Measurements from ENCODE around the gene RNF121. TPM values are rescaled to one million over a fixed set of nuclear protein-coding genes. Genes with fewer than 3 reads are reported as not detected.

Gene RNF121
- total and polyA plus RNA-seq, 12 donors = 8.3 to 25.7 (median 19.2) TPM

DNA sequence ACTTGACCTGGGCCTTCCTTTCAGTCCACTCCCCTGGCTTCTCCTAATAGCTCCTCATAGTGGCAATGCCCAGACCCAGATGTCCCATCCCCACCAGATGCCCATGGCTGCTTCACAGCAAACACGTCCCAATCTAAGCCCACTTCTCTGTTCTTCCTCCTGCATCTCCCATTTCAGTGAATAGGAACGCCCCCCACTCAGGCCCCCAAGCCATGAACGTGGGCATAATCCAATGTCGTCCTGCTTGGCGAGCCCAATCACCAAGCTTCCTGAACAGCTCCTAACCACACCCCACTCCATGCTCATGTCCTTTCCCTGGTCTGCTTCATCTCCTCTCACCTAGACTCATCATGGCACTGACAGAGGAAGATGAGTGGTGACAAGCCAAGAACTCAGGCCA lies 78.7 kb downstream of the RNF121 start:
- peaks cover 0 to 100% (median 93%) of the 10 kb centered on the region in 9 donors for H3K36me3 ChIP-seq
- ATAC-seq (no peak), DNase-seq (no peak)
- TF ChIP-seq, protein P1, sequence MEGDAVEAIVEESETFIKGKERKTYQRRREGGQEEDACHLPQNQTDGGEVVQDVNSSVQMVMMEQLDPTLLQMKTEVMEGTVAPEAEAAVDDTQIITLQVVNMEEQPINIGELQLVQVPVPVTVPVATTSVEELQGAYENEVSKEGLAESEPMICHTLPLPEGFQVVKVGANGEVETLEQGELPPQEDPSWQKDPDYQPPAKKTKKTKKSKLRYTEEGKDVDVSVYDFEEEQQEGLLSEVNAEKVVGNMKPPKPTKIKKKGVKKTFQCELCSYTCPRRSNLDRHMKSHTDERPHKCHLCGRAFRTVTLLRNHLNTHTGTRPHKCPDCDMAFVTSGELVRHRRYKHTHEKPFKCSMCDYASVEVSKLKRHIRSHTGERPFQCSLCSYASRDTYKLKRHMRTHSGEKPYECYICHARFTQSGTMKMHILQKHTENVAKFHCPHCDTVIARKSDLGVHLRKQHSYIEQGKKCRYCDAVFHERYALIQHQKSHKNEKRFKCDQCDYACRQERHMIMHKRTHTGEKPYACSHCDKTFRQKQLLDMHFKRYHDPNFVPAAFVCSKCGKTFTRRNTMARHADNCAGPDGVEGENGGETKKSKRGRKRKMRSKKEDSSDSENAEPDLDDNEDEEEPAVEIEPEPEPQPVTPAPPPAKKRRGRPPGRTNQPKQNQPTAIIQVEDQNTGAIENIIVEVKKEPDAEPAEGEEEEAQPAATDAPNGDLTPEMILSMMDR (IDR thresholded peaks at IDR 0.05) = no peak
- no peak overlapping the region for H3K27ac ChIP-seq
- WGBS, 2 donors = 68 to 77% methylated on average over 5 of the region's 5 CpGs
- no peaks in the 10 kb centered on the region for H3K9me3 ChIP-seq
- H3K4me3 ChIP-seq = no peak overlapping the region
- H3K27me3 ChIP-seq = no peaks in the 10 kb centered on the region
- H3K4me1 ChIP-seq = peaks cover 13 to 28% (median 20%) of the 10 kb centered on the region in 9 donors
- intact Hi-C loops (cut with DNase I) = no loop called here

DNA sequence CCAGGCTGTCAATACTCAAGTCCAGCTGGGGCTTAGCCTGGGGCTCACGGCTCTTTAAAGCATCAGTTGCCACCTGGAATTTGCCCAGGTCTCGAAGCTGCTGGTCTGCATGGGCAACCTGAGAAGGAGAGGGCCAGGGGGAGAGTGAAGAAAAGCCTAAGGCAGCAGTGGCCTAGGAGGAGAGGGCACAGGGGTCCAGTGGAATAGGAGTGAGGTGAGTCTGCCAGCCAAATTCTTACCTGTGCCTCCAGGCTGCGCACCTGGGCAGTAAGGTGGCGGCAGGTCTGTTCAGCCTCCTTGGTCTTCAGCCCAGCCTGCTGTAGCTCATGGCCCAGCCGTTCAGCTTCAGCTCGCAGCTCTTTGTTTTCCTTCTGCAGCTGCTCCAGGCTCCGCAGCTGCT lies 79.9 kb downstream of the RNF121 start:
- DNase-seq (no peak), ATAC-seq (no peak)
- Histone ChIP-seq H3K27me3 (no peaks in the 10 kb centered on the region), H3K36me3 (peaks cover 0 to 100% (median 92%) of the 10 kb centered on the region in 9 donors), H3K4me3 (no peak overlapping the region), H3K9me3 (no peaks in the 10 kb centered on the region), H3K27ac (no peak overlapping the region), H3K4me1 (peaks cover 24 to 40% (median 31%) of the 10 kb centered on the region in 9 donors)
- TF ChIP-seq, protein P1 (IDR thresholded peaks at IDR 0.05) = no peak
- intact Hi-C loops (cut with DNase I) = no loop called here
- WGBS, 2 donors = 85 to 92% methylated on average over 7 of the region's 7 CpGs

DNA sequence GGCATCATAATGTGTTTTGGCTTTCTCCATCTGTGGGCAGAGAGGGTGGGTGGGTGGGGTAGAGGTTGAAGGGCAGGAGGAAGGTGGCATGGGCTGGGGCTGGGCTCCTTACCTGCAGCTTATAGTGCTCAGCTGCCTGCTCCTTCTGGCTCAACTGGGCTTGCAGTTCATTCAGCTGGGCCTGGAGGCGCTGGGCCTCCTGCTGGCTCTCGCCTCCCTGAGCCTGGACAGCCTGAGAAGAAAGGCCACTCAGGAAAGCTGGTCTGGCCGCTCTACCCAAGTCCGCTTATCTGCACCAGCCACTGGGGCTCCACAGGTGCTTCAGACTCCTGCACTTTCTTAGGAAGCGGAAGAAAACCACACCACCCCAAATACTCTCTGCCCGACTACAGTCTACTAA lies 80.3 kb downstream of the RNF121 start:
- no peaks in the 10 kb centered on the region for H3K9me3 ChIP-seq
- ATAC-seq = no peak
- DNase-seq = no peak
- H3K36me3 ChIP-seq = peaks cover 0 to 100% (median 92%) of the 10 kb centered on the region in 9 donors
- H3K4me3 ChIP-seq = no peak overlapping the region
- WGBS, 2 donors = 95 to 96% methylated on average over 6 of the region's 6 CpGs
- no peaks in the 10 kb centered on the region for H3K27me3 ChIP-seq
- no peak overlapping the region for H3K27ac ChIP-seq
- TF ChIP-seq, protein P1 (IDR thresholded peaks at IDR 0.05) = no peak
- peaks cover 28 to 44% (median 35%) of the 10 kb centered on the region in 9 donors for H3K4me1 ChIP-seq
- intact Hi-C loops (cut with DNase I) = no loop called here

DNA sequence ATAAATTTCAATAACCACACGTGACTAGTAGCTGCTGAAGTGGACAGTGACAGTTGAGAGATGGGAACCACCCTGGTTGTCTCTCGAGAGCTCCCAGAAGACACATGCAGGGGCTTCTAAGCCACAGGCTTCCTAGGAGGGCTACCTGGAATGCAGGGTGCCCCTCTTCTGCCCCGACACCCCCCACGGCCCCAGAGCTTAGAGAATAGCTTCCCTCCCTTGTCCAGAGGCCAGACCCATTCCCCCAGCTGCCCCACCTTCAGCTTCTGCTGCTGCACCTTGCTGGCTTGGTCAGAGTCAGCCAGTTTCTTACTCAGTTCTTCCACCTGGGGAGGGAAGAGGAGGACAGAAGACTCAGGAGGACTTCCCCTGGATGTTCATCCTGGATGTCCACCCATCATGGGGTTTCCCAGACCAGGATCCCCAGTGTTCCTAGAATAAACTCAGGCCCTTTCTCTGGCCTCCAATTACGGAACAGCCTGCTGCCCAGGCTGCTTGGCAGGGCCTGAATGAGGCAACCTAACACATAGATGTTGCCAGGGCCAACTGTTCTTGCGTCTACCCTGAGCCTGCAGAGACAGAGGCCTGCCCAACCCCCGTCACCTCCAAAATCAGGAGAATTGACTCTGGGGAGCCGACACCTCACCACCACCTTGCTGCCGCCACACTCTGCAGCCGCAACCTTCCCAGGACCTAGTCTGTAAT lies 81.8 kb downstream of the RNF121 start:
- Histone ChIP-seq H3K27ac (peak overlapping the region in 4 of 10 donors; percentile 10 to 21 (median 16)), H3K9me3 (no peaks in the 10 kb centered on the region), H3K4me3 (no peak overlapping the region), H3K27me3 (no peaks in the 10 kb centered on the region), H3K36me3 (peaks cover 5 to 100% (median 92%) of the 10 kb centered on the region in 9 donors), H3K4me1 (peaks cover 34 to 55% (median 43%) of the 10 kb centered on the region in 9 donors)
- peak in 5 of 8 donors; percentile 27 to 63 (median 43) for ATAC-seq
- TF ChIP-seq, protein P1 (IDR thresholded peaks at IDR 0.05) = no peak
- intact Hi-C loops (cut with DNase I) = loop anchor here in 2 of 10 donors (10.0 kb wide), 2 partner anchors 214 to 224 kb away; partner anchors contain the start of gene INPPL1 (in 1 of the 2)
- no peak for DNase-seq
- WGBS, 2 donors = 72 to 78% methylated on average over 10 of the region's 10 CpGs

Data from heart right ventricle (tissue), 16 donors.